Fibroblast of lung (primary cell): ENCODE measurements around the gene CMYA5.

ENCODE experiments used
- EZH2 ChIP-seq: IDR thresholded peaks from 2 replicates; pipeline ENCODE4 v1.5.1; 2012; ENCODE audit warnings: low read length, control low read depth, mild to moderate bottlenecking; ENCODE audit errors: missing control alignments
- TF ChIP-seq, protein P1 (sequence below), 2 donors: IDR thresholded peaks in 1 of 2; conservative IDR thresholded peaks in 1 of 2; 1 replicate in 1 of 2; 2 replicates in 1 of 2; pipeline ENCODE4 v1.5.1; 2011 to 2012; ENCODE audit warnings: low read length in 2 of 2, control low read depth in 1 of 2, inconsistent platforms in 1 of 2, low read depth in 1 of 2, mild to moderate bottlenecking in 1 of 2

- TF ChIP-seq, protein P1, sequence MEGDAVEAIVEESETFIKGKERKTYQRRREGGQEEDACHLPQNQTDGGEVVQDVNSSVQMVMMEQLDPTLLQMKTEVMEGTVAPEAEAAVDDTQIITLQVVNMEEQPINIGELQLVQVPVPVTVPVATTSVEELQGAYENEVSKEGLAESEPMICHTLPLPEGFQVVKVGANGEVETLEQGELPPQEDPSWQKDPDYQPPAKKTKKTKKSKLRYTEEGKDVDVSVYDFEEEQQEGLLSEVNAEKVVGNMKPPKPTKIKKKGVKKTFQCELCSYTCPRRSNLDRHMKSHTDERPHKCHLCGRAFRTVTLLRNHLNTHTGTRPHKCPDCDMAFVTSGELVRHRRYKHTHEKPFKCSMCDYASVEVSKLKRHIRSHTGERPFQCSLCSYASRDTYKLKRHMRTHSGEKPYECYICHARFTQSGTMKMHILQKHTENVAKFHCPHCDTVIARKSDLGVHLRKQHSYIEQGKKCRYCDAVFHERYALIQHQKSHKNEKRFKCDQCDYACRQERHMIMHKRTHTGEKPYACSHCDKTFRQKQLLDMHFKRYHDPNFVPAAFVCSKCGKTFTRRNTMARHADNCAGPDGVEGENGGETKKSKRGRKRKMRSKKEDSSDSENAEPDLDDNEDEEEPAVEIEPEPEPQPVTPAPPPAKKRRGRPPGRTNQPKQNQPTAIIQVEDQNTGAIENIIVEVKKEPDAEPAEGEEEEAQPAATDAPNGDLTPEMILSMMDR (conservative IDR thresholded peaks at IDR 0.05 in 1 of 2, IDR thresholded peaks at IDR 0.05 in 1 of 2; ENCODE audit: low read depth in 1 of 2, low read length in 2 of 2) = no peak
- TF ChIP-seq EZH2 = no peak
Observed at GRCh38 chr5:79729679-79730078, 40.0 kb downstream of the CMYA5 start.
